WTC11 (cell line): ENCODE measurements around the gene INPP4A.

ENCODE experiments used
- CREB1 ChIP-seq: sonication (generic); formaldehyde crosslinking; IDR thresholded peaks from 2 replicates; pipeline ENCODE4 v1.8.0; 2023; ENCODE audit warnings: mild to moderate bottlenecking, missing genetic modification reagents
- CTCF ChIP-seq: fragments of 200-600 bp; IDR thresholded peaks from 2 replicates; pipeline ENCODE4 v1.8.0; 2022; ENCODE audit warnings: antibody characterized with exemption
- RELA ChIP-seq: sonication (generic); formaldehyde crosslinking; IDR thresholded peaks from 2 replicates; pipeline ENCODE4 v1.8.1; 2022; ENCODE audit warnings: missing genetic modification reagents, mild to moderate bottlenecking, borderline replicate concordance
- ZNF396 ChIP-seq: fragments of 250-450 bp; sonication (Bioruptor Pico); IDR thresholded peaks from 2 replicates; pipeline ENCODE4 v1.8.0; 2021; ENCODE audit warnings: mild to moderate bottlenecking, moderate library complexity, borderline replicate concordance

DNA sequence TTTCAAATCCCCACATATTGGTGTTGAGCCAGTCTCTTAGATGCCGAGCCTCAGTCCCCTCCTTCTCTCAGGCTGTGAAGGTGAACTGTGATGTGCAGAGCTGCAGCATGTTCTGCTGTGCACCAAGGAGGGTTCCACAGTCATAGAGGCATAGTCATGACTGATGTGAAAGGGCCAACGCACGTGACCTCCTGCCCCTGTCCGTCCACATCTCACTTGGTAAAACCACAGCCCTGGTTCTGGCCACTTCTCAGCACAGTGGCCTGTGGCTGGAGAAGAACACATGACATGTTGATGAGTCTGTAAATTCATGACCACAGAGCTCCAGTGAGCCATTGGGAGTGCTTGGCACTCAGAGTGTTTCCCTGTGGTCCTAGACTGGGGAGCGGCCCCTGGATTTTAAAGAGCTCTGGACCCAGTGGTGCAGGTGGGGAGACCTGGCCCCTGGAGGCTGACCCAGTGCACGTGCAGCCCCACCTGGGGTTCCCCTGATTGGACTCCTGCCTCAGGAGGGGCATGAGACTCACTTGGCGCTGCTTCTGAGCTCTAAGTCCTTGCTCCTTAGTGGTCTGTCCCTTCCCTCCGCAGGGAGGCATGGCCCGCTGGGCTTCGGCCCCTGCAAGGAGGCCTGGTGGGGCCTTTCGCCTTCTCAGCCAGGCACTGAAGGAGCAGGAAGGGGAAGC lies 25.3 kb downstream of the INPP4A start:
- TF ChIP-seq ZNF396 (CRISPR knock-in tag) (no peak), RELA (CRISPR knock-in tag) (no peak), CREB1 (CRISPR knock-in tag) (no peak), CTCF (no peak)
